Activated CD8-positive, alpha-beta memory T cell treated with anti-CD3 and anti-CD28 coated beads for 4 hours (primary cell): ENCODE results near the gene NLRC3.
A peak's percentile ranks its signal among the peaks of the same experiment; 100 is the strongest.

Source experiments
- DNase-seq, 2 donors: peaks; one replicate each; pipeline ENCODE4 v3.0.0-alpha.2; 2020; ENCODE audit warnings: low read depth in 2 of 2

Gene NLRC3

GRCh38 chr16:3546986-3547682 lies 30.1 kb downstream of the NLRC3 start:
- DNase-seq, result no peak

GRCh38 chr16:3542601-3543373 lies 34.4 kb downstream of the NLRC3 start:
- no peak for DNase-seq

GRCh38 chr16:3541527-3542155 lies 35.6 kb downstream of the NLRC3 start:
- DNase-seq, result no peak

- DNase-seq, result no peak
Measured at GRCh38 chr16:3538222-3538621, 39.0 kb downstream of the NLRC3 start.

- no peak for DNase-seq
Measured at GRCh38 chr16:3536851-3537250, 40.4 kb downstream of the NLRC3 start.

- no peak for DNase-seq
Measured at GRCh38 chr16:3536271-3536731, 40.9 kb downstream of the NLRC3 start.

- DNase-seq, result no peak
Measured at GRCh38 chr16:3534126-3534525, 43.1 kb downstream of the NLRC3 start.

GRCh38 chr16:3532741-3533140 lies 44.5 kb downstream of the NLRC3 start:
- no peak for DNase-seq

GRCh38 chr16:3530371-3530914 lies 46.8 kb downstream of the NLRC3 start:
- no peak for DNase-seq

GRCh38 chr16:3529175-3529574 lies 48.0 kb downstream of the NLRC3 start:
- no peak for DNase-seq

- DNase-seq, result no peak
Measured at GRCh38 chr16:3528406-3528805, 48.8 kb downstream of the NLRC3 start.

GRCh38 chr16:3527216-3527829 lies 49.9 kb downstream of the NLRC3 start:
- peak; percentile 14 to 16 for DNase-seq

- DNase-seq, result no peak
Measured at GRCh38 chr16:3525951-3526350, 51.3 kb downstream of the NLRC3 start.

GRCh38 chr16:3523281-3523680 lies 53.9 kb downstream of the NLRC3 start:
- DNase-seq, result no peak

- DNase-seq, result no peak
Measured at GRCh38 chr16:3520841-3521240, 56.4 kb downstream of the NLRC3 start.

GRCh38 chr16:3520413-3520812 lies 56.8 kb downstream of the NLRC3 start:
- DNase-seq, result no peak

- no peak for DNase-seq
Measured at GRCh38 chr16:3519581-3519980, 57.6 kb downstream of the NLRC3 start.

- DNase-seq, result no peak
Measured at GRCh38 chr16:3518986-3519348, 58.2 kb downstream of the NLRC3 start.

GRCh38 chr16:3518292-3518985 lies 58.8 kb downstream of the NLRC3 start:
- DNase-seq, result no peak

GRCh38 chr16:3515897-3516296 lies 61.3 kb downstream of the NLRC3 start:
- DNase-seq, result no peak

- no peak for DNase-seq
Measured at GRCh38 chr16:3514621-3515020, 62.6 kb downstream of the NLRC3 start.
